Stimulated activated naive CD8-positive, alpha-beta T cell treated with anti-CD3 and anti-CD28 coated beads, Interleukin-15, amount 100 ng/mL, for 72 hours (primary cell): ENCODE data around the gene CORO2B.
"Not testable (repeated sequence)": the region's sequence is repeated elsewhere in the genome, so short reads cannot be mapped to it uniquely, and the experiment has no call there.

ENCODE experiments used
- ATAC-seq: fragments of 150-1000 bp; cut with Tn5 transposase; 2 replicates; pipeline ENCODE4 v1.10.0; 2021; ENCODE audit warnings: mild to moderate bottlenecking, moderate library complexity
- DNase-seq, 2 donors: peaks; one replicate each; pipeline ENCODE4 v3.0.0; 2021 to 2022
- H3K27ac Mint-ChIP-seq, 2 donors: one replicate each; pipeline ENCODE4 v1.8.0; 2022; ENCODE audit warnings: mild to moderate bottlenecking in 2 of 2, mixed read lengths in 2 of 2, moderate library complexity in 2 of 2
- H3K27me3 Mint-ChIP-seq: one replicate; pipeline ENCODE4 v1.8.0; 2022; ENCODE audit warnings: mixed read lengths
- H3K4me1 Mint-ChIP-seq: one replicate; pipeline ENCODE4 v1.8.0; 2022; ENCODE audit warnings: mild to moderate bottlenecking, mixed read lengths
- H3K4me3 Mint-ChIP-seq, 2 donors: one replicate each; pipeline ENCODE4 v1.8.0; 2022; ENCODE audit warnings: mild to moderate bottlenecking in 2 of 2, mixed read lengths in 2 of 2, moderate library complexity in 1 of 2
- H3K9me3 Mint-ChIP-seq, 2 donors: one replicate each; pipeline ENCODE4 v1.8.0; 2022; ENCODE audit warnings: mixed read lengths in 2 of 2

CORO2B gene

GRCh38 chr15:68602459-68603215 lies 23.8 kb downstream of the CORO2B start:
- Mint-ChIP-seq H3K27ac (peak overlapping the region in 1 of 2 donors; percentile 13), H3K4me3 (no peak overlapping the region), H3K27me3 (peaks cover 10% of the 10 kb centered on the region), H3K9me3 (peaks cover 0 to 6% of the 10 kb centered on the region in 2 donors), H3K4me1 (no peaks in the 10 kb centered on the region)
- DNase-seq: no peak
- ATAC-seq: no peak

GRCh38 chr15:68603216-68603595 lies 24.4 kb downstream of the CORO2B start:
- peaks cover 0 to 6% of the 10 kb centered on the region in 2 donors for H3K9me3 Mint-ChIP-seq
- H3K4me1 Mint-ChIP-seq: no peaks in the 10 kb centered on the region
- DNase-seq (no peak), ATAC-seq (no peak)
- no peak overlapping the region for H3K27ac Mint-ChIP-seq
- no peak overlapping the region for H3K4me3 Mint-ChIP-seq
- peaks cover 10% of the 10 kb centered on the region for H3K27me3 Mint-ChIP-seq

- no peak overlapping the region for H3K4me3 Mint-ChIP-seq
- peaks cover 0 to 6% of the 10 kb centered on the region in 2 donors for H3K9me3 Mint-ChIP-seq
- H3K27ac Mint-ChIP-seq: no peak overlapping the region
- no peaks in the 10 kb centered on the region for H3K4me1 Mint-ChIP-seq
- ATAC-seq (no peak), DNase-seq (no peak)
- H3K27me3 Mint-ChIP-seq: peaks cover 10% of the 10 kb centered on the region
Measured at GRCh38 chr15:68603951-68604350, 25.2 kb downstream of the CORO2B start.

GRCh38 chr15:68604840-68605478 lies 26.2 kb downstream of the CORO2B start:
- H3K4me1 Mint-ChIP-seq, DNase-seq, ATAC-seq: not testable (repeated sequence)

GRCh38 chr15:68606375-68606774 lies 27.6 kb downstream of the CORO2B start:
- DNase-seq (no peak), ATAC-seq (no peak)
- H3K9me3 Mint-ChIP-seq: peaks cover 0 to 6% of the 10 kb centered on the region in 2 donors
- H3K4me1 Mint-ChIP-seq: no peaks in the 10 kb centered on the region
- no peak overlapping the region for H3K4me3 Mint-ChIP-seq
- H3K27me3 Mint-ChIP-seq: peaks cover 3% of the 10 kb centered on the region
- no peak overlapping the region for H3K27ac Mint-ChIP-seq

More at GRCh38 chr15:68604840-68605478, 26.2 kb downstream of the CORO2B start:
- H3K27me3 Mint-ChIP-seq: peaks cover 10% of the 10 kb centered on the region
- H3K27ac Mint-ChIP-seq, H3K9me3 Mint-ChIP-seq, H3K4me3 Mint-ChIP-seq: not testable (repeated sequence)

GRCh38 chr15:68608206-68608843 lies 29.5 kb downstream of the CORO2B start:
- H3K9me3 Mint-ChIP-seq: peaks cover 0 to 6% of the 10 kb centered on the region in 2 donors
- H3K27ac Mint-ChIP-seq: no peak overlapping the region
- H3K27me3 Mint-ChIP-seq: peaks cover 8% of the 10 kb centered on the region
- no peak overlapping the region for H3K4me3 Mint-ChIP-seq
- DNase-seq (no peak), ATAC-seq (no peak)
- H3K4me1 Mint-ChIP-seq: no peaks in the 10 kb centered on the region

- H3K4me3 Mint-ChIP-seq: no peak overlapping the region
- no peak for DNase-seq
- no peaks in the 10 kb centered on the region for H3K4me1 Mint-ChIP-seq
- H3K9me3 Mint-ChIP-seq: peaks cover 0 to 6% of the 10 kb centered on the region in 2 donors
- peak overlapping the region in 1 of 2 donors; percentile 13 for H3K27ac Mint-ChIP-seq
- no peak for ATAC-seq
- peaks cover 8% of the 10 kb centered on the region for H3K27me3 Mint-ChIP-seq
Measured at GRCh38 chr15:68608844-68609232, 30.0 kb downstream of the CORO2B start.

- ATAC-seq (no peak), DNase-seq (no peak)
- Mint-ChIP-seq H3K27me3 (peaks cover 8% of the 10 kb centered on the region), H3K27ac (peak overlapping the region in 1 of 2 donors; percentile 24), H3K9me3 (peaks cover 0 to 6% of the 10 kb centered on the region in 2 donors), H3K4me1 (no peaks in the 10 kb centered on the region), H3K4me3 (no peak overlapping the region)
Measured at GRCh38 chr15:68609629-68610028, 30.8 kb downstream of the CORO2B start.

- ATAC-seq (no peak), DNase-seq (no peak)
- H3K27me3 Mint-ChIP-seq: peaks cover 8% of the 10 kb centered on the region
- H3K4me3 Mint-ChIP-seq: no peak overlapping the region
- no peaks in the 10 kb centered on the region for H3K4me1 Mint-ChIP-seq
- peaks cover 0 to 6% of the 10 kb centered on the region in 2 donors for H3K9me3 Mint-ChIP-seq
- H3K27ac Mint-ChIP-seq: no peak overlapping the region
Measured at GRCh38 chr15:68610825-68611224, 32.0 kb downstream of the CORO2B start.

- no peak overlapping the region for H3K4me3 Mint-ChIP-seq
- no peaks in the 10 kb centered on the region for H3K4me1 Mint-ChIP-seq
- no peak for DNase-seq
- H3K27me3 Mint-ChIP-seq: peaks cover 8% of the 10 kb centered on the region
- no peaks in the 10 kb centered on the region for H3K9me3 Mint-ChIP-seq
- ATAC-seq: no peak
- H3K27ac Mint-ChIP-seq: no peak overlapping the region
Measured at GRCh38 chr15:68612503-68612902, 33.7 kb downstream of the CORO2B start.

- H3K4me1 Mint-ChIP-seq: no peaks in the 10 kb centered on the region
- no peaks in the 10 kb centered on the region for H3K9me3 Mint-ChIP-seq
- DNase-seq (no peak), ATAC-seq (no peak)
- H3K4me3 Mint-ChIP-seq: no peak overlapping the region
- H3K27me3 Mint-ChIP-seq: peaks cover 8% of the 10 kb centered on the region
- no peak overlapping the region for H3K27ac Mint-ChIP-seq
Measured at GRCh38 chr15:68612979-68613740, 34.4 kb downstream of the CORO2B start.

- peaks cover 8% of the 10 kb centered on the region for H3K27me3 Mint-ChIP-seq
- H3K4me1 Mint-ChIP-seq: no peaks in the 10 kb centered on the region
- H3K4me3 Mint-ChIP-seq: no peak overlapping the region
- H3K9me3 Mint-ChIP-seq: no peaks in the 10 kb centered on the region
- DNase-seq: no peak
- ATAC-seq: no peak
- no peak overlapping the region for H3K27ac Mint-ChIP-seq
Measured at GRCh38 chr15:68614286-68615035, 35.7 kb downstream of the CORO2B start.

GRCh38 chr15:68615301-68615700 lies 36.5 kb downstream of the CORO2B start:
- H3K4me1 Mint-ChIP-seq: no peaks in the 10 kb centered on the region
- no peak overlapping the region for H3K27ac Mint-ChIP-seq
- H3K27me3 Mint-ChIP-seq: peaks cover 8% of the 10 kb centered on the region
- ATAC-seq: no peak
- H3K4me3 Mint-ChIP-seq: no peak overlapping the region
- no peaks in the 10 kb centered on the region for H3K9me3 Mint-ChIP-seq
- no peak for DNase-seq

- ATAC-seq (no peak), DNase-seq (no peak)
- no peak overlapping the region for H3K4me3 Mint-ChIP-seq
Measured at GRCh38 chr15:68615811-68616210, 37.0 kb downstream of the CORO2B start.

GRCh38 chr15:68616397-68616796 lies 37.6 kb downstream of the CORO2B start:
- no peak for DNase-seq
- ATAC-seq: no peak
- Mint-ChIP-seq H3K27ac (no peak overlapping the region), H3K27me3 (peaks cover 8% of the 10 kb centered on the region), H3K9me3 (no peaks in the 10 kb centered on the region), H3K4me3 (no peak overlapping the region), H3K4me1 (no peaks in the 10 kb centered on the region)

More at GRCh38 chr15:68615811-68616210, 37.0 kb downstream of the CORO2B start:
- peaks cover 8% of the 10 kb centered on the region for H3K27me3 Mint-ChIP-seq
- no peak overlapping the region for H3K27ac Mint-ChIP-seq
- H3K9me3 Mint-ChIP-seq: no peaks in the 10 kb centered on the region
- H3K4me1 Mint-ChIP-seq: no peaks in the 10 kb centered on the region
